ENCODE results near the gene F3. TPM values are rescaled to one million over a fixed set of nuclear protein-coding genes. Genes with fewer than 3 reads are reported as not detected.

F3 gene
- total RNA-seq, 1 donor from 2014 or later, result 3.4 TPM

DNA sequence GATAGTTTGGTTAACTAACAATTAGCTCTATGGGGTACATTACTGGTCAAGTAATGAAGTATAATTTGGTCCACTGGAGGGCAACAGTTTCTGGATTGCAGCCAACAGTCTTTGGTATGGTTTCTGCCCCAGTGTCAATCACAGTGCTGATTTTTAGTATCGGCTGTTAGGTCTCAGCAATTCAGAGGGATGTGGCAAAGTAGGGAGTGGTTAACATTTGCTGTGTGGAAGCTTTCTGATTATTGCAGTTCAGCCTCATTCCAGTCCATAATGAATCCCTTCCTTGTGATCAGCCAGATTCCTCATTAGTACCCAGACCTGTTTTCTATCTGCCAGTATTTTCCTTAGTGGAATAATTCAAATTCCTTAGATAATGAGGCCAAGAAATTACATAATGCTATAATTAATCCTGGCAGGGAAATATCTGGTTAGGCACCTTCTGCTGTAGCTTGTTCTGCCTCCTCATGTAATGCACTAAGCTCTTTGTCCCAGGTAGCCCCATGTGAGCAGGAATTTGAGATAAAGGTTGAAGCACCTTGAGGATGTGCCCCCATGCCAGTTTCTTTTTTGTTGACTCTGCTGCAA is 14.0 kb downstream of the F3 start:
- DNase-seq, result peak; percentile 51

DNA sequence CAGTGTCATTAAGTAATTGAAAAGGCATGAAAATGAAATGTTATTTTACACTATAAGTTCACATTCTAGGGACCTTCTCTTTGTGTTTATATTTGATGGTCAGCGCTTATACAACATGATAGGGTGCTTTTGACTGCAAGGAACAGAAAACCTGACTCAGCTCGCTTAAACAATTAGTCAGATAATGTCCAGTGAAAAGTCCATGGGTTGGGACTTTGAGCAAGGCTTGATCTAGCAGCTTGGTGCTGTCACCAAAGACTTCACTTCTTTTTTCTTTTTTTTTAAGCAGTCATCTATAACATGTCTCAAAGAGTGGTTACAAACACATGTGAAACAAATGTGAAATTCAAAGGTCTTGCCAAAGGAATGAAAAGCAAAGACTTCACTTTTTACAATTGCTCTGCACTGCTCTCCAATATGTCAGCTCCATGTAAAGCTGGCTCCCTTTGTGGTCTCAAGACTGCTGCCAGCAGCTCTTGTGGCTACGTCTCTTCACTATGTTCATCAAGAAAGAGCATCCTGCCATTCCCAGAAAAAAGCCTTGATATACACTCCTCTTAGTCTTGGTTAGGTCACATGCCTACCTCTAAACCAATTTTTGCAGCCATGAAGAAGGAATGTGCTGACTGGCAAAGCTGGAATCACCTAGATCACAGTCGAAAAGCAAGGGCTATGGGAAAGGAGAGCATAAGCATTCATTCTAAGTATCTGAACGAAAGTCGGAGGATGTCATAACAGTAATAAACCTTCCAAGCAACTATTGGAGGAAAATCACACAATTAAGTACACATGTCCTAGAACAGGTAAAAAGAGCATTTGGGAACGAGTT is 15.2 kb downstream of the F3 start:
- DNase-seq, result no peak

DNA sequence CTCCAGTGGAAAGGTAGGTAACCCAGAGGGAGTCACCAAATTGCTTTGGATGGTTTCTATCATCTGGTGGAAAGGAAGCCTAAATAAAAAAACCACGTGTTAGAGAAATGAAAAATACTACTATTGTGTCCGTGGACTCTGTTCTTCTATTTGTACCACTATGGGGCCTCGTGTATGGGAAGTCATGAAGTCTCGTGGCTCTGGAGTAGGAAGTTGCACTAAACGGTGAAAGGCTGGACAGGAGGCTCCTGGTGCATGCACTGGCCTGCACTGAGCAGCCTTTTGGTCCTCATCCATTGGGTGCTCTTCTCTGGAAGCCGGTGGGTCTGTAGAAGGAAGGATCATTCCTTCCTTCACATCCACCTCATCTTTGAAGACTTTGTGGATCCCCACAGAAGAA is 17.0 kb downstream of the F3 start:
- no peak for DNase-seq

DNA sequence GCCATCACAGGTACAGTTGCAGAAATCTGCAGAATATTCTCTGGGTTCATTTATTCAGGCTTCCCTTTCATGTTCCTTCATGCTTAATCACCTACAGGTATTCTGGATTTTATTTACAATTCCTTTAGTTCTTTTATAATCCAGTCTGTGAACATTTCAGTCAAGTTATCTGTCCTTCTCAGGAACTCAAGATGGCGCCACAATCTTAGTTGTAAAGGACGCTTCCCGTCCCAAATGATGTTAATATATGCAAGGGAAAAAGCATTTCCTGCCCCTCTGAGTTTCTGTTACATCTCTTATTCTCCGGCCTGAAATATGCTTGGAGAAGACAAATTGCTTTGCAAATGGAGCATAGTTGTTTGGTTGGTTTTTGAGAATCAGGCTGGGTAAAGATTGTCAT is 19.3 kb downstream of the F3 start:
- DNase-seq, result peak; percentile 73

DNA sequence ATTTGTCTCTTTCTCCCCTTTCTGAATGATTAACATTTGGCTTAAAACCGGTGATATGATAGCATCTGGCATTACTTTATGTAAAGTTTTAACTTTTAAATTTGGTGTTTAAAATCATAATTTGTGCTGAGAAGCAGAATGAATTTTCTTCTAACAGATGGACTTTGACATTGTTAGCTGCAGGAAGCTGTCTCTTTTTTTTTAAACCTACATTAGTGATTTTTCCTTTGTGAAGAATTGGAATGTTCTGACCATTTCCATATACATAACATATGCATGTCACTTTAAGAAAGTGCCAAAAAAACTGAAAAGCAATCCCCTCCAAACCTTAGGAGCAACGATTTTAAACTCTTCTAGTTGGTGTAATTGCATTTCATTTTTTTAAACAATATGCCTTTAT is 22.2 kb downstream of the F3 start:
- DNase-seq, result no peak

DNA sequence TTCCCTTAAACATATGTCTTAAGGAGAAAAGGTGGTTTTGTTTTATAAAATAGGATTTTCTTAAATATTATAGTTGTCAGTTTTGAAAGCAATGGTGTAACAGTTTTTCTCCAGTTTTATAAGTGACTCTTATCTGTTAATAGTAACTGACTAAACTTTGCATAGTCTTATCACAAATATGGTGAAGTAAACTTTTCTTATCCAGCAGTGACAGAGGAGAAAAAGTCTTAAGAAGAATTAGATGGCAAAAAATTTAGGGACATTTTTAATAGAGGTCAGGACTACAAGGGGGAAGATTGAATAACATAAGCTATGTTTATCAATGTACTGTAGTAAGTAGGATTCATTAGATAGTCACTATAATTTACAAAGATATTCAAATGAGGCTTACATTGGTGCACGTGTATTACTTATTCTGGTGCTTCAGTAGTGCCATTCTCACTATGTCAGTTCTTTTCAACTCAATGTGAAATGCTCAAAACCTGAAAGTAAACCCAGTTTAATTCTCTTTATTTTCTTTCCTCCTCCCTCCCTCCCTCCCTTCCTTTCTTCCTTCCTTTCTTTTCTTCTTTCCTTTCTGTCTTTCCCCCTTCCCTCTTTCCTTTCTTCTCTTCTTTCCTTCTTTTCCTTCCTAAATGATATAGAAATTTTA is 26.1 kb downstream of the F3 start:
- DNase-seq, result no peak

DNA sequence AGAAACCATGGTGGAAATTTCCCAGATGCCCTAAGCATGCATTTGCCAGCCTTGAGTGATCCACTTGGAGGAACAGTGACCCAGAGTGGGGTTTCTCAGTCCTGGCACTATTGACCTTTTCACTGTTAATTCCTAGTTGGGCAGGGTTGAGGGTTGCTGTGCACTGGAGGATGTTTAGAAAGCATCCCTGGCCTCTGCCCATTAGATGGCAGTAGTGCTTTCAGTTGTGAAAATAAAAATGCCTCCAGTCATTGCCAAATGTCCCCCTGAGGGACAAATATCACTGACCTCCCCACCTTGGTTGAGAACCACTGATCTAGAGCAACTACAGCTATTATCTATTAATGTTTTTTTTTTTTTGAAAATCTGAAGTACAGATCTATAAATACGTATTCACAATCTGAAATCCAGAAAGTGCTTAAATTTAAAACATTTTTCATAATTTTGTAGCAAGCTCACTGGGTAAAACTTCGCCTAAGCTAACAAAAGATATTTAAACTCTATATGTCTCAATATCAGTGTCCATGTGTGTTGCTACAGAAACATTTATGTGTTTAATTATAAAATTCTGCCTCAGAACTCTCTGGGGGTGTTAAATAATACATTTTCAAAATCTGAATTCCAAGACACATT is 27.3 kb downstream of the F3 start:
- DNase-seq, result peak; percentile 60

DNA sequence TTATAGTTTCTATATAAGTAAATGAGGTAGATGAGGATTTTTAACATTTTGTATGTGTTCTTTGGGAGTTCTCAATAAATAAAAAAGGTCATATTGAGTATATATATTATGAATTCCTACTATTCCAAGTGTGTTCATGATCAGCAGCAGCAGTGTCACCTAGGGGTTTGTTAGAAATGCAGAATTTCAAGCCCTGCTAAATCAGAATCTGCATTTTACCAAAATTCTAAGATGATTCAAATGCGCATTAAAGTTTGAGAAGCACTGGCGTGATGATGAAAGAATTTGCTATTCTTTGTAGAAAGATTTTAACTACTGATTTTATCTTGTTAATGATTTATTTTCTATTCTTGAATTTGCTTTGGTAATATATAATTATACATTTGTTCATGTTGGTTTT is 28.7 kb downstream of the F3 start:
- DNase-seq, result no peak

DNA sequence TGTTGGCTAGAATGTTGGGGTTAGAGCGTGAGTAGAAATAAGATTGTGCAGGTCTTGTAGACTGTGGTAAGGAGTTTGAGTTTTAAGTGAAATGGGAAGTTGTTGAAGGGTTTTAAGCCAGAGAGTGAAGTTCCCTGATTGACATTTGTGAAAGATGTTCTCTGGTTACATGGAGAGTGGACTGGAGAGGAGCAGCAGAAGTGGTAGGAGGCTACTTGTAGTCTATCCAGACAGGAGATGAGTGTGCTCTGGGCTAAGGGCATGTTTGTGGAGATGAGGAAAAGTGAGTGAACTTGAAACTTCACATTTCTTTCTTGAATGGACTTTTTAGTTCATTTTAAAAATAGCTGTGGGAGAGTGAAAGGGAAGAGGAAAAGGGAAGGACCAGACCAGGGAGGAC is 37.0 kb downstream of the F3 start:
- no peak for DNase-seq

DNA sequence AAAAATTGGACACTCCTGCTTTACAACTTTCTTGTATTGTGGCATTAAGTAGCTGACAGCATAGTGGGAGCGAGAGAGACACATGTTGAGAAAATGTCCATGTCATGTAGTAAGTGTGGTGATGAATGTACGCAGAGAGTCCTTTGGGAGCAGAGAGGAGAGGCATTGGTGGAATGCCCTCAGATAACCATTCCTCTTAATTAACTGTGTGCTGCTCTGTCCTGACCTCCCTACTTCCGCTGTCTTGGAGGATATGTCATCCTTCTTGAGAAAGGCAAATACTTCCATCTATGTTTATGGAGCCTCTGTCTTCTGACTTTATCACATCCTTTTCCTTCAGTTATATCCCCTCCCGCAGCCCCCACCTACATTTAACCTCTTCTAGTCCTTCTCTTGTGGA is 38.4 kb downstream of the F3 start:
- DNase-seq, result no peak

DNA sequence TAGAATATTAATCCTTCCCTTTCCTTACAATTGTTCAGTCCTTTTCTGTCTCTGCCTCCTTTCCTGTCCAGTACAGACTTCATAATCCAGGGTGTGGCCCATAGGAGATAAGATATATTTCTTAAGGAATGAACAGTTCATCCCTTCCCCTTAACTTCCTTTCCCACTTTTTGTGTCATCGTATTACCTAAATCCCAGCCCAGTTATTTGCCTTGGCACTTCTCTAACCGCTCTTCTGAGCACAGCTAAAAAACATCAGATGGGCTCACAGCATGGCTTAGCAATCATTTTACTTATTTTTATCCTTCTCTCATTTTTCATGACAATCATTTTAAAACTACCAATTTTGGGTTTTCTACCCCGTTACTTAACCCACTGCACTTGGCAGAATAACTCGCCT is 39.6 kb downstream of the F3 start:
- no peak for DNase-seq

DNA sequence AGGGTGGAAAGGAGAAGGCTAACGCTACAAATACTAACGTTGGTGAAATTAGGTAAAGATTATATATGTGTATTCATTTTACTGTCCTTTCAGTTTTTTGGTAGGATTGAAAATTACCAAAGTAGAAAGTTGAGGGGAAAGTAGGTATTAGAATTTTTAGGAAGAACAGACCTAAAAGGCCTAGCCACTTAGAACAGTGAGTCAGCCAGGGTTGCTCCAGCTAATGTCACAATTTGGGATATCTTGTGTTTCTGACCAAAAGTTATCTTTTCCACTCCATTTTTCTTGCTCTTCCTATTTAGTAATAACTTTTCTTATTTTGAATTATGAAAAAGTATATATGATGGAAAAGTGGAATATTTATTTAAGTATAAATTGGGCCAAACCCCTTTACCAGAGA is 40.1 kb downstream of the F3 start:
- DNase-seq, result no peak

DNA sequence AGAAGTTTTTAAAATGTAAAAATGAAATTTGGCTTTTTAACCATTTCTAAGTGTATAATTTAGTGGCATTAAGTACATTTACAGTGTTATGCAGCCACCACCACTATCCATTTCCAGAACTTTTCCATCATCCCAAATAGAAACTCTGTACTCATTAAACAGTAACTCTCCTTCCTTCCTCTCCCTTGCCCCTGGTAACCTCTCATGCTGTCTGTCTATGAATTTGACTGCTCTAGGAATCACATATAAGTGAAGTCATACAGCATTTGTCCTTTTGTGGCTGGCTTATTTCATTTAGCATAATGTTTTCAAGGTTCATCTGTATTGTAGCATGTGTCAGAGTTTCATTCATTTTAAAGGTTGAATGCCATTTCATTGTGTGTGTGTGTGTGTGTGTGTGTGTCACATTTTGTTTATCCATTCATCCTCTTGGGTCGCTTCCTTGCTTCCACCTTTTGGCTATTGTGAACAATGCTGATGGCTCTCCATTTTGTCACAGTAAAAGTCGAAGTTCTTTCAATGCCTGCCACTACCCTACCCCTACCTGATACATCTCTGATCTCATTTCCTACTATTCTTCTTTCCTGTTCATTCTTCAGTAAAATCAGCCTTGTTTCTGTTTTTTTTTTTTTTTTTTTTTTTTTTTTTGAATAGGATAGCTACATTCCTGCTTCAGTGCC is 45.3 kb downstream of the F3 start:
- peak; percentile 38 for DNase-seq

DNA sequence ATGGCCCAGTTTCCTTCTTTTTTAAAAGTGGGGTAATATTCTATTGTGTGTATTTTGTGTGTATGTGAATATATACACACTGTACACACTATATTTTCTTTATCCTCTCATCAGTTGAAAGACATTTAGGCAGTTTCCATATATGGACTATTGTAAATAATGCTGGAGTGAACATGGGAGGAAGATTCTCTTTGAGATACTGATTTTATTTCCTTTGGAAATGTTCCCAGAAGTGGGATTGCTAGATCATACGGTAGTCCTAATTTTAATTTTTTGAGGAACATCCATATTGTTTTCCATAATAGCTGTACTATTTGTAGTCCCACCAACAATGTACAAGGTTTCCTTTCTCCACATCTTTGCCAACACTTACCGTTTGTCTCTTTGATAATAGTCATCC is 51.0 kb downstream of the F3 start:
- no peak for DNase-seq

DNA sequence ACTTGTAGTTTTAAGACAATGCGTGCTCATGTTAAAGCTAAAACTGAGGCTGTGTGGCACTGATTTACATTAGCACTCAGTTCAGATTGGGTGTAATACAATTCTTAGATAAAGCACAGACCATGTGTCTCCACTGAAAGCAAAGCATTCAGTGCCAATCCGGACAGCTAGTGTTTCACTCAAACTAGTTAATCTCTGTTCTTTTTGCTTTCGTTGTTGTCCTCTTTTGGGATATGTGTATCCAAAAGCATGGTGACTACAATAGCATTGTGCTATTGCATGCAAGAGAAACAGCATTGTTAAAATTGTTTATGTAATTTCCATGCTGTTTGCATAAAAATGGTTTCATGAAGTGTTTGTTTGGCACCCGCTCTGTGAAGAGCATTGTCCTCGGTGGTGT is 54.6 kb downstream of the F3 start:
- DNase-seq, result no peak

DNA sequence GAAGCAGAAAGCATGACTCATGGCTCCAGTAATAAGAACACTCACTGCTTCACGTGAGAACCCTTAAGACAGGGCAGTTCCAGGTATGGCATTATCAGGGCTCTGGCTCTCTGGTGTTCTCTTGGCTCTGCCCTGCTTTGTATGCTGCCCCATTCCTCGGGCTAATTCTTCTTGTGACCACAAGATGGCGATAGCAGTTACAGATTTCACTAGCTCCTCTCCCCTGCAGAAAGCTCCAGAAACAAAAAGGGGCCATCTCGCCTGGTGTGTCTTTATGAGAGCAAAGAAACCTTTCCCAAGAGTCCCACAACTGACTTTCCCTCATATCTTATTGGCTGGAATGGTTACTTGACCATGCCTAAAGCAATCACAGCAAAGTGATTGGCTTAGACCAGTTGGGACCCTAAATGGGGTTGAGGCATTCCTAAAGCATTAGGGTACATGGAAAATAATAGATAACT is 60.1 kb downstream of the F3 start:
- peak; percentile 85 for DNase-seq

DNA sequence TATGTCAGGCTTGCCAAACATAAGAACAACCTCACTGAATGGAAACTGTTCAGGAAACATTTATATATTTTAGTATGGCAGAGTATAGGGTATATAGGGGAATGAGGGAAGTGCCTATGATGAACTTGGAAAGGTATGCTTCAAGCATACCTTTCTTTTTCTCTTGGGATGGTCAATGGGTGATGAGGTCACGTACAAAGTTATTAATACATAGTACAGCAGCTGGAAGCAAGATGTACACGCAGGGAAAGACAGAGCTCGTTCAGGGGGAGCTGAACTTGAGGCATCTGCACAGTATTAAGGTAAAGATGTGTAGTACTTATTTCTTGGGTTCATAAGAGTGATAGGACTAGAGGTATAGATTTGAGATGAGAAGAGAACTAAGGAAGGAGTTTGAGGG is 61.9 kb downstream of the F3 start:
- no peak for DNase-seq

Other genes starting within 250 kb of the F3 start
- 36.9 and 53.0 TPM in 2 replicates for gene ABCD3, start 123.4 kb downstream of the F3 start, total RNA-seq

Measured in dermis blood vessel endothelial cell (primary cell).